ENCODE measurements around the gene HSPA4L.
A peak's percentile ranks its signal among the peaks of the same experiment; 100 is the strongest.

Gene HSPA4L

GRCh38 chr4:127782275-127783025, at the start of gene HSPA4L:
Gene HSPA4L, plus strand, starts transcription at chr4:127782322. Its CDS starts 229 bp downstream, at chr4:127782551.
- peak; percentile 32 for DNase-seq (ENCODE audit: low read depth)

DNA sequence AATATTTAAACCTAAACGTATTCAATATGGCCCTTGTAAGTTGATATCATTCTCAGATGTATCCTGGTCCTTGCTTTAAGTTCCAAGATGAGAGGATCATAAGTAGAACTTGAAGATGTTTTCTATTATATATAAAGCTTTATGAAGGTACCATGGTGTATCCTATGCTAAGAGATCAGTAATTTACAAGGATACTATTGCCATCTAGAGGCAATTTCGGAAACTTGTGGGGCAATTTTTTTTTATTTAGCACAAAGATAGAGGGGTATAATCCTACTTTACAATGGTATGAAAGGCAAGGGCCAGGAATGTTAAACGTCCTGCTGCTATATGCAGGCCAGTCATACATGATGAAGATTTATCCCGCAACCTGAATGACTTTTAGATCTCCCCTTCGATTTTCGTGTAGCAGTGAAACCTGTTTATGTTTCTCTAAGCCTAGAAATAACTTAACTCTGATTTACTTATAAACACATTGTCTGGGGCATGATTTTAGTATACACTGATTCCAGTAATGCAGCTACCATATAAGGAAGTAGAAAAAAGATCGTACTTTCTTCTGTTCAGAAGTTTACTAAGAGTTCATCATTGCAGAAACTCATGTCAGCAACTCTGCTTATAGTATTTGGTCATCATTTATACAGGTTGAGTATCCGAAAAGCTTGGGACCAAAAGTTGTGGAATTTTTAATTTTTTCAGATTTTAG, 49.3 kb upstream of the HSPA4L start:
- no peak for DNase-seq (ENCODE audit: low read depth)

DNA sequence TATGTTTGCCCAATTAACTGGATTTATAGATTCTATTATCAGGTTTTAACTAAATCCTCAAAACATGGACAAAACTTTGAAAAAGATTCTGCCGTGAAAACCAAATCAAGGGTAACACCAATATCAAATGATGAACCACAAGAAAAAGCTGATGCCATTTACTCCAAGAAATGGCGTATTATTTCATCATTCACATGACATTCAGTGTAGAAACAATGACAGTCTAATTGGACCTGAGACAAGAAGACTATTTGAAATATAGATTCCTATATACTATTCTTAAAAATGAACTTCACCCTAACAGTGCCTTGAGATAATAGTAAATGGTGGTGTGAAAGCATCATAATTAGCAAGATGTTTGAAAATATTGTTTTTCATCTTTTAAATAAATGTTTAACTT, 47.1 kb upstream of the HSPA4L start:
- no peak for DNase-seq (ENCODE audit: low read depth)

DNA sequence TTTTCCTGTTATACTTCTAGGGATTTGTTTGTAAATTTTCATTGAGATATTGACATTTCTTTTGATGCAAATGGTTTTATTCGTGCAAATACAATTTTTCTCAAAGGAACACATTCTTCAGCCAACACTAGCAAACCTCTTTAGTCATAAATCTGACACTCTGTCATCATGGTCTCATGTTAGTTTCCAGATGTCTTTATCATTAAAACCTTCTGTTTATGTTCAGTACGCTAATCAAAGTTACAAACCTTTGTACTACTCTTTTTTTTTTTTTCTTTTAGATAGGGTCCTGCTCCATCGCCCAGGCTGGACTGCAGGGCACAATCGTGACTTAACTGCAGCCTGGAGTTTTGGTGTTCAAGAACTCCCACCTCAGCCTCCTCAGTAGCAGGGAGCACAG, 44.8 kb upstream of the HSPA4L start:
- no peak for DNase-seq (ENCODE audit: low read depth)

DNA sequence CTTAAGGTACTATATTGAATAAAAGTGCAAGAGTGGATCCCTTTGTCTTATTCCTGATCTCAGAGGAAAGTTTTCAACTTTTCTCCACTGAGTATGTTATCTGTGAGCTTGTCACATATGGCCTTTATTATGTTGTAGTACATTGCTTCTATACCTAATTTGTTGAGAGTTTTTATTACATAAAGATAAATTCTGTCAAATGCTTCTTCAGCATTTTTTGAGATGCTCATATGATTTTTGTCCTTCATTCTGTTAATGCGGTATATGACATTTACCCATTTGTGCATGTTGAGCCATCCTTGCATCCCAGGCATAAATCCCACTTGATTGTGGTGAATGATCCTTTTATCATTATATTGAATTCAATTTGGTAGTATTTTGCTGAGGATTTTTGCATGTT, 40.9 kb upstream of the HSPA4L start:
- no peak for DNase-seq (ENCODE audit: low read depth)

DNA sequence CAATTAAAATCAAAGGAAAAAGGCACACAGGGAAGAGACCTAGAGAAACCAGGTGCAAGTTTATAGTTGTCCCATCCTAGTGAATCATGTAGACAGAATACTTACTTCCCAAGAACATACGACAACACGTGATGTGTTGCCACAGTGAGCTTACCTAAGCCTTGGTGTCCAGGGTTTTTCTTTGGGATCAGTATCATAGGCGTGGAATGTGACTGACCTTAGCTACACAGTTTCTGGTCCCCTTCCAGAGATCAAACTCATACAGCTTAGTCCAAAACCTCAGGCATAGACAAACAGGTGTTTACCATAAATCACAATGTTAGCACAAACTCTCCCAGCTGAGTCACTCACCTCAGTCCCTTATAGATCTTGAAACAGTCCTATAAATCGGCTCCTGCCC, 34.2 kb upstream of the HSPA4L start:
- no peak for DNase-seq (ENCODE audit: low read depth)

DNA sequence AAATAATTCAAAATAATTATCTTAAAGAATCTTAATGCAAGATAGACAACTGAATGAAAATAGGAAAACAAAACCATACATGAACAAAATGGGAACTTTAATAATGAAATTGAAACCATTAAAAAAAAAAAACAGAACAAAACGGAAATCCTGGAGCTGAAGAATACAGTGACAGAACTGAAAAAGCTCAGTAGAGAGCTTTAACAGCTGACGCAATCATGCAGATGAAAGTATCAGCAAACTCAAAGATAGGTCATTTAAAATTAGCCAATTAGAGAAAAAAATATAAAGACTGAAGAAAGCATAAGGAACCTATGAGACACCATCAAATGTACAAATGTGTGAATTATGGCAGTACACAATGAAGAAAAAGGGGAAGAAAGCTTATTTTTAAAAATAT, 33.2 kb upstream of the HSPA4L start:
- DNase-seq (ENCODE audit: low read depth), result no peak

DNA sequence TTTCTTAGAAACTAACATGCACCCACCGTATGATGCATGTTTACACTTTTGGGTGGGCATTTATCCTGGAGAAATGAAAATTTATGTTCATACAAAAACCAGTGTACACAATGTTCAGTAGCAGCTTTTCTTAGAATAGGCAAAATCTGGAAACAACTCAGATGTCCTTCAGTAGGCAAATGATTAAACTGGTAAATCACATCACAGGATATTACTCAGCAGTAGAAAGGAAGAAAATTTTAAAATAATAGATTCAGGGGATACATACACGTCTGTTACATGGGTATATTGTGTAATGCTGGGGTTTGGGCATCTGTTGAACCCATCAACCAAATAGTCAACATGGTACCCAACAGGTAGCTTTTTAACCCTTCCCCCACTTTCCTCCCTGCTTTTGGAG, 25.2 kb upstream of the HSPA4L start:
- DNase-seq (ENCODE audit: low read depth), result no peak

GRCh38 chr4:127759228-127759820, 22.8 kb upstream of the HSPA4L start:
- DNase-seq (ENCODE audit: low read depth), result no peak

- no peak for DNase-seq (ENCODE audit: low read depth)
These were observed 22.2 kb upstream of the HSPA4L start for GRCh38 chr4:127759893-127760292.

GRCh38 chr4:127771535-127772275, 10.4 kb upstream of the HSPA4L start:
- DNase-seq (ENCODE audit: low read depth), result no peak

DNA sequence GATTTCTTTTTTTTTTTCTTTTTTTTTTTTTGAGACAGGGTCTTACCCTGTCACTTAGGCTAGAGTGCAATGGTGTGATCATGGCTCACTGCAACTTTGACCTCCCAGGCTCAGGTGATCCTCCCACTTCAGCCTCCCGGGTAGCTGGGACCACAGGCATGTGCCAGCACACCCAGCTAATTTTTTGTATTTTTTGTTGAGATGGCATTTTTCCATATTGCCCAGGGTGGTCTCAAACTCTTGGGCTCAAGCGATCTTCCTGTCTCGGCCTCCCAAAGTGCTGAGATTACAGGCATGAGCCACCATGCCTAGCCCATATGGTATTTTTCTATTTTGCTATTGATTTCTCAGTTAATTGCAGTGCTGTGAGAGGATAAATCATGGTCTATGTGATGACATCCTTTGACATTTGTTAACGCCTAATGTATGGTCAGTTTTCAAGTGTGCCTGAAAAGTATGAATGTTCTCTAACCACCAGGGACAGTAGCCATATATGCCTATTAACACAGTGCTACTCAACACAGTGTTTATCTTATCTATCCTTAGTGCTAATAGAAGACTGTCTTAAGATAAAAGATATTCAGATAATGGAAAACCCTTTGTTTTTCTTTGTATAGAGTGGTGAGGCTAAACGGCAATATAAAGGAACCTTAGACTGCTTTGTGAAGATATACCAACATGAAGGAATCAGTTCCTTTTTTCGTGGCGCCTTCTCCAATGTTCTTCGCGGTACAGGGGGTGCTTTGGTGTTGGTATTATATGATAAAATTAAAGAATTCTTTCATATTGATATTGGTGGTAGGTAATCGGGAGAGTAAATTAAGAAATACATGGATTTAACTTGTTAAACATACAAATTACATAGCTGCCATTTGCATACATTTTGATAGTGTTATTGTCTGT, 9.1 kb upstream of the HSPA4L start:
- DNase-seq (ENCODE audit: low read depth), result no peak

GRCh38 chr4:127775843-127776242, 6.3 kb upstream of the HSPA4L start:
- DNase-seq (ENCODE audit: low read depth), result no peak

- DNase-seq (ENCODE audit: low read depth), result no peak
These were observed 5.5 kb upstream of the HSPA4L start for GRCh38 chr4:127776620-127777019.

GRCh38 chr4:127777487-127777886, 4.6 kb upstream of the HSPA4L start:
- DNase-seq (ENCODE audit: low read depth), result no peak

DNA sequence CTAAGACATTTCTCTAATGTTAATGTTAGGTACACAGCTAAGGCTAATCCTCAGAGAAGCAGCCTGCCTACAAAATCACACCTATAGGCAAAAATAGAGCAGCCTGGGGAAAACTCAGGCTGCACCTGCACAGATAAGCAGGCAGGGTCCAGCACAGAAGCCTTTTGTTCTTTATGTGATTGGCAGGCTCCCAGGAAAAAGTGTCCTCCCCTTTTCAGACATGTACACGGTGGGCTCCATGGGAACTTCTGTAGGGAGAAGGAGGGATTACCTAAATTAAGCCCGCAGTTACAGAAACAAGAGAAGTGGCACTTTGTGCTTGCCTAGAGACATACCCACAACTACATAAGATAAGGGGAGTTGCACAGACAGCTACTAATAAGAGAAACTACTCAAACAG, 4.0 kb upstream of the HSPA4L start:
- DNase-seq (ENCODE audit: low read depth), result no peak

DNA sequence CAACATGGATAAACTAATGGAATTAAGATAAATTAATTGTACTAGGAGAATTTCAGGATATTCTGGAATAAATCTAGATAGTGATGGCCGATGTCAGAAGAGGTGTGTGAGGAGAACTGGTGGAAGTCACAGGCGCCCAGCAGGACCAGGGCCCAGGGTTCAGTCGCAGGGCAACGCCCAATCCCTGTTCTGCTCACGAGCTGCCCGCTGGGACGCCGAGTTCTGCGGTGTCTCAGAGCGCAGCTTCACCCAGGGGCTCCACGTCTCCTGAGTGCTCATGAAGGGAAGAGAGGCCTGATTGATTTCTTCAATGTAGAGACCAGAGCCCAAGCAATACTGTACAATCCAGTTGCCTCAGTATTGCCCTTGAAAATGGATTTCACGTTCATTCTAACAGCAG, 1.5 kb upstream of the HSPA4L start:
- DNase-seq (ENCODE audit: low read depth), result no peak

DNA sequence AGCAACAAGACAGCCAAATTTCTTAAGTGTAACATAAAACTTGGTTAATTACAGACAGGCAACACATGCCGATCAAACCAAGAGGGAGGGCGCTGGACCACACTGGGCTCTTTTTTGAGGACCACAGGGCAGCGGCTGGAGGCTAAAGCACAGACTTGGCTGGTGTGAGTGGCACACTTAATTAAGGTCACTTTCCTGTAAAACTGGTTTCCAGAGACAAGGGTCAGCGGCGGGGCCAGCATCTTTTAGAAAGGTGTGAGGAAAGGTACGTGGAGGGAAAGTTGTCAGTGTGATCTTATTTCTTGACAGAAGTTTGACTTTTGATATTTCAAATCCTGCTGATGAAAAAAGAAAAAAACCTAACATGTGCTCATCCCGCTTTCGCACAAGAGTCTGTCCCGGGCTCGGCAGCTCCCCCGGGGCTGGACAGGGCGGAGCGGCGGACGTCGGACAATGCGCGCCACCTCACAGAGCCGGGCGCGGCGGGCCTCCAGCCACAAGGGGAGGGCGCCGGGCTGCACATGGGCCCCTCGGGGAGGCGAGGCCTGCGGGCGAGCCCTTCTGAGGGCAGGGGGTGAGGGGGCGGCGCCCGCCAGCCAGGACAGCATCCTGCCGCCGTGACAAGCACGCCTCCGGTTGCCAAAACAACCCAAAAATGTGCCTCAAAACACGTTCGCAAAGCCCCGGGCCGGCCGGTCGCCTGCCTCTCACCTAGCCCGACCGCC, 660 bp upstream of the HSPA4L start:
- no peak for DNase-seq (ENCODE audit: low read depth)

DNA sequence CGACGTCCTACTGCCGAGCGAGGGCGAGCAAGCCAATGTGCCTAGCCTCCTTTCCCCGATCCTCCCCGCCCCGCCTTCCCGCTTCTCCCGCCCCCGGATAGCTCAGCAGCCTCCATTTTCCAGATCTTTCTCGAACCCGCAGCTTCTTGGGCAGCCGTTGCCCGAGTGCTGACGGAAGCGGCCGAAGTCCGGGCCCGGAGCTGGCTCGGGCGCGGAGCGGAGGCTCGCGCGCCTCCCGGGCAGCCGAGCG, 172 bp upstream of the HSPA4L start:
- DNase-seq (ENCODE audit: low read depth), result no peak

DNA sequence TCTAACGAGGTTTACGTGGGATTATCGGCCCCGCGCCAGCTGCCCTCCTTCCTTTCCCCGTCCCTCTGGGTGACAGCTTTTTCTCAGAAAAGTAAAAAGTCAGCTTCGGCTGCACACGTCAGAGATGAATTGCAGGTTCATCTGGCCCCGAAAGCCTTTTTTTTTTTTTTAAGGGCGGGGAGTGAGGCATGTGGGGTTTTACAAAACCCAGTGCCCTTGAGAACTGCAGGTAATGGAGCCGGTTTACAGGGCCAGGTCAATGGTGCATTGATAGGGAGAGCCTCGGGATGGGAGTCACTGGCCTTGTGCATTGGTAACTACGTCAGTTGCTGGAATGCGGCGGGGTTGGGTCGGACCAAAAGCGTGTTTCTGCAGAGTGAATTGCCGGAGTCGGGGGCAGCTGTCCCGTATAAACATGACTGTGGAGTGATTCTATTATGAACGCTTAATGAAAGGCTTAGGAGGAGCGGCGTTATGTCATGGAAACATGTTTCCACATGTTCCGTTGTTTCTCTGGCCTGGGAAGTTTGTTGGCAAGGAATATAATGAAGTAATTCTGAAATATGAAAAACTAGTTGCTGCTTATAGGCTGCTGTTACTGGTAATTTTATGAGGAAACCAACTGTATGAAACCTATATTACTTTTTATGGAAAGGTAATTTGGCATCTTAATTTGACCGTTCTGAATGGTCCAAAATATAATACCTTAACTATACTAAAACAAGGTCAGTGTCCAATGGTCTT, 1.1 kb downstream of the HSPA4L start:
- no peak for DNase-seq (ENCODE audit: low read depth)
